HG02870 (cell line): ENCODE measurements around the gene FAAP20.

Experiments used
- ATAC-seq: cut with Tn5 transposase; IDR thresholded peaks from one replicate; pipeline ENCODE4 v1.9.1; 2021; ENCODE audit warnings: mild to moderate bottlenecking, moderate library complexity; ENCODE audit not compliant: unreplicated experiment

The FAAP20 gene, protein sequence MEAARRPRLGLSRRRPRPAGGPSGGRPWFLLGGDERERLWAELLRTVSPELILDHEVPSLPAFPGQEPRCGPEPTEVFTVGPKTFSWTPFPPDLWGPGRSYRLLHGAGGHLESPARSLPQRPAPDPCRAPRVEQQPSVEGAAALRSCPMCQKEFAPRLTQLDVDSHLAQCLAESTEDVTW

GRCh38 chr1:2194319-2194897 lies at the start of gene FAAP20:
TSS of gene FAAP20 (minus strand) at chr1:2194772. CDS start at chr1:2194749, 23 bp downstream.
- peak; percentile 43 for ATAC-seq

GRCh38 chr1:2242814-2243725 lies 48.5 kb upstream of the FAAP20 start:
- ATAC-seq = no peak

- no peak for ATAC-seq
Observed at GRCh38 chr1:2241820-2242219, 47.2 kb upstream of the FAAP20 start.

GRCh38 chr1:2240270-2241156 lies 45.9 kb upstream of the FAAP20 start:
- ATAC-seq = no peak

- no peak for ATAC-seq
Observed at GRCh38 chr1:2239384-2239985, 44.9 kb upstream of the FAAP20 start.

GRCh38 chr1:2239013-2239370 lies 44.4 kb upstream of the FAAP20 start:
- ATAC-seq = no peak

- ATAC-seq = no peak
Observed at GRCh38 chr1:2238361-2239012, 43.9 kb upstream of the FAAP20 start.

- no peak for ATAC-seq
Observed at GRCh38 chr1:2237773-2238172, 43.2 kb upstream of the FAAP20 start.

DNA sequence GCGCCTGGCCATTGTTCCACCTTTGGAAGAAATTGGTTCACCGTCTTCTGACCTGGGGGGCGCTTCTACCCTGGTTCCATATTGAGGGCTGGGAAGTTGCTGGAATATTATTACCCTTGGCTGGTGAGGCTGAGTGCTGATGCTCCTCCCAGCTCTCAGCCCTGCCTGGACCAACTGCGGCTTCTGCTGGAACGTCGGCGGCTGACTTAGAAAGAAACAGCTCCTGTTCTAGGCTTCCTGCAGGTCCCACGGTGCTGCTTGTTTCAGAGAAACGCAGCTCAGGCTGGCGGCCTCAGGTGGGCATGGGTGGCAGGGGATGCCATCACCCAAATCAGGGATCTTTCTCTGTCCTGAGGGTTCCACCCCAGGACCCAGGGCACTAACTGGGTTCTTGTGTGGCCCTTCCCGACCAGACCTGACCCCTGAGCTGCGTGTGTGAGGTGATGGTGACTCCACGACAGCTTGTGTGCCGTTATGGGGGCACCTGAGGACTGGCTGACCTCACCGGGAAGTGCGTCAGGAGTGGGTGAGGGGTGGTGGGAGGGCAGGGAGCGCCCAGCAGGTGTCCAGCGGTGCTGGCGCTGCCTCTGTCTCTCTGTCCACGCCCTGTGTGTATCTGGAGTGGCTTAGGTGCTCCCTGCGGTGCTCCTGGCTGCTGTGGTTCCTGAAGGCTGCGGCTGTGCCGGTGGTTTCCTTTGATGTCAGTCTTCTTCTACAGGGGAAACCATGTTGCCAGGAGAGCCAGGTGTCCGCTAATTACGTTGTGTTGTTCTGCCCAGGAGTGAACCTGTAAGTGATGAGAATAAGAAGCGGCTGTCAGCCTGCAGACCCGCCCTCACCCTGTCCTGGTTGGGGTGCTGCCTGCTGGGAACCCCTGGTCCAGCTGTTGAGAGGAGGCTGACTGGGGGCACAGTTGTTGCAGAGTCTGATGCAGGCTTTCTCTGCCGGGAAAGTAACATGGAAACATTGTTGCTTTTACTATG lies 42.4 kb upstream of the FAAP20 start:
- ATAC-seq = no peak

DNA sequence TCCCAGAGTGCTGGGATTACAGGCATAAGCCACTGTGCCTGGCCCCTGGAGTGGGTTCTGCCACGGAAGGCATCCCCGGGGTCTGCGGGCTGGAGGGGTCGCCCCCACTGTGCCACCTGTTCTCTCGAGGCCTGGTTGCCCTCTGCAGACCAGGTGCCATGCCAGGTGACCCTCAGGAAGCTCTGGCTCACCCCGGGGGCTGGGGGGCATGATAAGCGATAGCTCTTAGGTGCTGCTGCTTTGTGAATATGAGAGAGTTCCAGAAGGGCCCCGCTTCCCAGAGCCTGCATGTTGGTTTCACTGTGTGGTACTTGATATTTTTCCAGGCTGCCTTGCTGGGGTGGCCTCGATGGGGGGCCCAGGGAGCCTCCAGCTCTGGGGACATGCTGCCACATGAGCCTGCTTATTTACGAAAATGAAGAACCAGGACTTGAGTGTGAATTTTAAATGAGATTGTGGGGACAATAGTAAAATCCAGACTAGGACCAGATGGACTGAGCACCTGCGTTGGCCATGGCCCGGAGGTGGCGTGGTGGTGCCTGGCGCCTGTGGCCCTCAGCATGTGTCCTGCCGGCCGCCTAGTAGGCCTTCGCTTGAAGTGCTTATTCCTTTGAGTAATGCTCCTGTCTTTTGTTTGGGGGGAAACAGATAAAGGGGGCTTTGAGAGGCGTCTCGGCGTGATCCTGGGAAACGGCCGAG lies 40.9 kb upstream of the FAAP20 start:
- no peak for ATAC-seq

DNA sequence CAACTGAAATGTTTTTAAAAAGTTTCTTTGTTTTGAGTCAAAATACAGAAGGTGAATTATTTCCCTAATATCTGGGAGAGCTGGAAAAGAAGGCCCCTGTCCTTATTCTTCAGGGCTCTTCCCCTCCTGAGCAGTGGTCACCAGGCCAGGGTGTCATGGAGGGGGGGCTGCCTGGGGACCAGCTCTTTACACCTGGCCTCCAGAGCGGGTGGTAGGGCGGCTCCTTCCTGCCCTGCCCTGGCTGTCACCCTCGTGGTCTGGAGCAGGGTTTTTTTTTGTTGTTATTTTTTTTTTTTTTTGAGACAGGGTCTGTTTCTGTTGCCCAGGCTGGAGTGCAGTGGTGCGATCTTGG lies 40.2 kb upstream of the FAAP20 start:
- no peak for ATAC-seq

DNA sequence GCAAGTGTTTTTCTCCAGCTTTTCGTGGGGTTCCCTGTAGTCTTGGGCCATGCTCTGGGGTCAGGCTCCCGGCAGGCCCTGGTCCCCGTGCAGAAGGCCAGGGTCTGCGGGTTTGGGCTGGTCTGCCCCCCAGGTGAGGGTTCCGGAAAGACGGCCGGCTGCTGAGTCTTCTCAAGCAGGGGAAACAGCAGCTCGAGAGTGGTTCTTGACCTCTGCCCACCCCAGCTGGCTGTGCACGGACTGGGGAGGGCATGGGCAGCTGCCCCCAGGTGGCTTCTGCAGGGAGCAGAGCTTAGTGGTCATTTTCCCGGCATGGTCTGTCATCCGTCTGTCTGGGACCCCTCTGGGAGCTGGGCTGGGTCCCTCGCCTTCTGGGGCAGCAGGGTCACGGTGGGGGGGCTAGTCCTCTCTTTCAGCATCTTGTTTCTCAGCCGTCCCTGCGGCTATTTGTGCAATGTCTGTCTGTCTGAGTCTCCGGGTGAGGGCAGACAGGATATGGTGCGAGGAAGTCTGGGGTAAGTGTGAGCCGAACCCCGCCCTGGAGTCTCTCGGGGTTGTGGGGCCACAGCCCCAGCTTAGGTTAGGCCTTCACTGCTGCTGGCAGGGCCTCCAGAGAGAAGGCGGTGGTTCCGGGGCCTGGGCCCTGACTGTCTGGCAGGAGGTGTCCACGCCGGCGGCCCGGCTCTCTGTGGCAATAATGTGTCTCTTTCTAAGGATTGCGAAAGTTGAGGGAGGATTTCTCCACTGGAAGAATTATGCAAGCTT lies 39.6 kb upstream of the FAAP20 start:
- no peak for ATAC-seq

DNA sequence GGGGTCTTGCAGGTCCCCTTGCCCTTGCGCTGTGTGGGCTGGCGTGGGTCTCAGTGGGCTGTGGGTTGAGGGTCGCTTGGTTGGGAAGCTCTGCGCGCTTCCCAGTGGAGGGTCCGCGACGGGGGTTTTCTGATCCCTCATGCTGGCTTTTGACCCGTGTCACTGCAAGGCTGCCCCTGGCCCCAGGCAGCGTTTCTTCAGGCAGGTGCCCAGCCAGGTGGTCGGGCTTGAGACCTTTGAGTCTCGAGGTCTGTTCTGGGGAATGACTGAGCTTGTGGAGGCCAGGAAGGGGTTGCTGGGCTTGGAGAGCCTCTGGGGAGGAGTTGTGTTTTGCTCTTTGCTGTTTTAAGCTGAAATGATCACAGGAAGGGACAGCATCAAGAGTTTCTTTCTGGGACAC lies 38.9 kb upstream of the FAAP20 start:
- ATAC-seq = no peak

DNA sequence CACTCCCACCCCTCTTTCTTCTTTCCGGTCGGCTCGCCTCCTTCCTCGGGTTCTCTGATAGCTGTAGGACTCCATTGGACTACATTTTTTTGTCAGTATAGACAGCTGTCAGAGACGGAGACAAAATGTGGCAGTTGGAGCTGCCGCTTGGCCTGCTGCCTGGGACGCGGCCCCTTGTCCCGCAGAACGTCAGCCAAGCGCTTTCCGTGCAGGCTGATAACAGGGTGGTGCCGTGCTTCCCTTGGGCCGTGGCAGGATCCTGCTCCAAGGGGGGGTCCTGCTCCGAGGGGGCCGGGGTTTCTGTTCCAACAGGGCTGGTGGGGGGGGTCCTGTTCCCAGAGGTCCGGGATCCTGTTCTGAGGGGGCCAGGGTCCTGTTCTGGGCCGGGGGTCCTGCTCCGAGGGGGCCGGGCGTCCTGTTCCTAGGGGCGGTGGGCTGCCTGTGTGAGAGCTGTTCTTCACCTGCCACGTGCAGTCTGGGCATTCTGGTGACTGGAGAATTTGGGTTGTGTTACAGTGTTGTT lies 38.4 kb upstream of the FAAP20 start:
- no peak for ATAC-seq

DNA sequence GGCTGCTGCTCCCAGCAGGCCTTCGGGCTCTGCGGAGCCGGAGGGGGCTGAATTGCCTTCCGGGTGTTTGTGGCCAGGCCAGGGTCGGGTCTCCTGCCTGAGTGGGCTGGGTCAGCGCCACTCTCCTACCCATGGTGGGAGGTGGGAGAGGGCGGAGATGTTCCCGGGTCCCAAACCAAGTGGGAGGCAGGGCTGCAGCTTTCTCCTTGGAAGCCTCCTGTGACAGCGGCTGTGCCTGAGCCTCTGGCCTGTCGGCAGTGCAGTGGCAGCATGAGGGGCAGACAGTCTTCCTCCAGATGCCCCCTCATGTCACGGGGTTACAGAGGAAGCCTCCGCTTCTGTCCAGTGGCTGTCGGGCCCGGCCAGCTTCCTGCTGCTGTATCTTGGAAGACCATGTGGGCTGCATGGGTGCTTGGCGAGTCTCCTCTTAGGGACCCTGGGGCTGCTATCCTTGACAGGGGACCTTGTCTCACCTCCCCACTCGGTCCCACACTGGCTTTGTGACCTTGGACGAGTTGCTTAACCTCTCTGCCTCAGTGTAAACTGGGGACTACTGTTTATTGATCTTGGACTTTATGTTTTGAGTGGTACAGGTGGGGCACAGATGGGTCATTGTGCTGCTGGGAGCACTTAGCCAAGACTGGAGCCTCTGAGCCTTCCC lies 37.8 kb upstream of the FAAP20 start:
- ATAC-seq = no peak

DNA sequence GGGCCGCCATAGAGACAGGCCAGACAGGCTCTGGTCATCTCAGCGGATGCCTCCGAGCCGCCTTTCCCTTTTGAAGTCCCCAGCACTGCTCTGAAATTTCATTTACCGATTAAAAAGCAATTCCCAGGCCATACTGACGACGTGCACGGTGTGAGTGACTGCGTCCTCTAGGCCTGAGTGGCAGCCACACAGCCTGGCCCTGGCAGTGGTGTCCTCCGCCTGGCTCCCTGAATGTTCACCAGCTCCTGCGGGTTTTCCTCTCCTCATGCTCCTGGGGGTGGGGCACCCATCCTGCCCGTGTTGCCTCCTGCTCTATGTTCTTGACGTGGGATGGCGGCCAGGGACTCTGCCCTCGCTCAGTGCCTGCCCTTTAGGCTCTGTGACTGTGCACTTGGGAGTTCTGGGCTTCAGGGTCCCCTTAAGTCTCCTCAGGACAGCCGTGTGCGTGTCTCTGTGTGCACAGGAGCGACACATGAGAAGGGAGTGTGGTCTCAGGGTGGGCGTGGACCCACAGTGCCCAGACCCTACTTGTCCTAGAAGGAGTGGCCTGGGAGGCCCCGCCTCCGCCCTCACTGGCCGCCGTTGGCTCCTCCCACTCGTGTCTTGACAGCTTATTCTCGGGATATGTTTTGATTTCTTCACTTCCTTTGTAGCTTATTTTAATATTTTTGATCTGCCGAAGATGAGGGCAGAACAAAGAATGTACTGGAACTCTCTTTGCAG lies 37.1 kb upstream of the FAAP20 start:
- no peak for ATAC-seq
